NCI-H2196 treated with DMSO at 0.1 percent for 48 hours (cell line): ENCODE results near the gene PCDH1.

Experiments
- DNase-seq: peaks from one replicate; lab custom pipeline; 2025; ENCODE audit not compliant: unreplicated experiment; lab: John Stamatoyannopoulos, UW

Gene PCDH1

DNA sequence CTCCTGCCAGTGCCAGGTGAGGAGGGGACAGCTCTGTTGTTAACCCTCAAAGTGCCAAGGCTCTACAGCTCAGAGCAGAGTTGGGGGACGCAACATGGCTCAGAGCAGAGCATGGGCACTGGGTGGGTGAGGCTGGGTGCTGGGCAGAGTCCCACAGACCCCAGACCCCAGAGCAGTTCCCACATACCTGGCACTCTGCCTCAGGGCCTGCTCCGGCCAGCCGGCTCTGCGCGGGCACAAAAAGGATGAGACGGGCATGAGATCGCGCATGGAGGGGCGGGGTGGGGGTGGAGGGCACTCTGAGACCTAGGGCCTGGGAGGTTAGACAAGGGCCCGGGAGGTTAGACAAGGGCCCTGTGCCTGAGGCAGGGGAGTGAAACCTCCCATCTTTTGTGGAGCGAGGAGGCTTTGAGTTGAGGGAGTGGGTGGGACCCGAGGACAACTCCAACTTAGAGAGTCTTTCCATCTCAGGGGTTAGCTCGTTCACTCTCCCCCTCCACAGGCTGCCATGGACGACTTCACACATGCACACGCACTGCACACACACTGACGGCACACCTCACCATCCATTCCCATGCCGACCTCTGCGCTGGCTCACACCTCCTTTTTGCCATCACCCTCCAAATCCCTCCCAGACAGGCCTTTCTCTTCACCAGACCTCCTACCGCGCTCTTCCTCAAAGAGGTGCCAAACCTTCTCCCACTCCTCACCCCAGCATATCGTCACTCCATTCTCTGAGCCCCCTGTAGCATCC, 22.0 kb downstream of the PCDH1 start:
- DNase-seq = no peak

DNA sequence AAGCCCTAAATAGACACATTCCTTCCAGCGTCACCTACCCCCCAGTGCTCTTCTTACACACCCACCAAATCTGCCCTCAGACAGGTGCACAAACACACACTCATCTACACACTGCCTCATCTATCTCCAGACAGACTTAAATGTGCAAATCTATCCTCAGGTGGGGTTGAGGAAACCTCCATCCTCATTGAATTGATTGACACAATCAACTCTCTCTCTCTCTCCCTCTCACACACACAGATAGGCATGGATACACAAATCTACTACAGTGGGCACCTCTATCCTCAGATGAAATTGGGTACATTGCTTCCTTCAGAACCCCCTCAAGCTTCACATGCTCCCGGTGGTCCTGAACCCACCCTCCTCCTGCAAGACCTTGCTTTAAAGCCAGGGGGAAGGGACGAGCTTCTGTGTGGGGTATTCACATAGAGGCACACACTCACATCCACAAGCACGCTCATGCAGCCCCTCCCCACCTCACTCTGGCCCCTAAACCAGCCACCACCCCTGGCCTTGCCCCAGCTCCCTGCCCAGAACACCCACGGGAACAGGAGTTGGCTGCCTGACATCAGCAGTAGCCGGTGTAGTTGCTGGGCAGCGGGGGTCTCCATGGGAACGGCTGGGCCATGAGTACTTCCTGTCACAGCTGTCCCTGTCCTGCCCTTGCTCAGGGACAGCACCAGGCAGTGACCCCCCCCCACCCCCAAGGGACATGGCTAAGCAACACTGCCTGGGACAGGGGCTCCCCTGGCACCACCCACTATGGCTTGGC, 22.8 kb downstream of the PCDH1 start:
- no peak for DNase-seq

DNA sequence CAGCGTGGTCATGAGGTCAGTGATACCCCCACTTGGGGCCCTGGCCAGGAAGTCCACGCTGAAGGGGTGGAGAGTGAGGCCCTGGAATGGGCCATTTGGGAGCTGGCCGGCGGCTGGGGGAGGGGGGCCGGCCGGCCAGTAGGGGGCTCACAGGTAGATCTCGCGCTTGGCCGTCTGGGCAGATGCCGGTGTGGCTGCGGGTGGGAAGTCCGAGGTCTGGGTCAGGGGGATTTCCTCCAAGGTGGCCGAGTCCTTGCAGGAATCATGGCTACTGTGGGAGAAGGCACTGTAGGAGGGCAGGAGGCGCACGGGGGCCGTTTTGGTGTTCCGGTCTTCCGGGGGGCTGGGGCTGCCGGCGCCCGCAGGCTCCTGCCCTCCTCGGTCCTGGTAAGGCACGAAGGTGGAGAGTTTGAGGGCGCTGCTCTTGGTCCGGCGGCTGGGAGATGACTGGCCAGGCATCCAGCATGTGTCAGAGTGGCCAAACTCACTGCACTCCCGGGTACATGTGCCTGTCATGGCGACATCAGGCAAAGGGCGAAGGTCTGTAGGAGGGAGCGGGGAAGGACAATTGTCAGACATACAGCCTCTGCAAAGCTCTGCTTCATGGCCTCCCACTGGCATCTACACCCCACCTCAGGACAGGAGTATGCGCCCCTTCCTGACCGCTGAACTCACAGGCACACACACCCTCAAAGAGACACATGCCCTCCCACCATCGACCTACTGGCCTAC, 24.1 kb downstream of the PCDH1 start:
- no peak for DNase-seq

DNA sequence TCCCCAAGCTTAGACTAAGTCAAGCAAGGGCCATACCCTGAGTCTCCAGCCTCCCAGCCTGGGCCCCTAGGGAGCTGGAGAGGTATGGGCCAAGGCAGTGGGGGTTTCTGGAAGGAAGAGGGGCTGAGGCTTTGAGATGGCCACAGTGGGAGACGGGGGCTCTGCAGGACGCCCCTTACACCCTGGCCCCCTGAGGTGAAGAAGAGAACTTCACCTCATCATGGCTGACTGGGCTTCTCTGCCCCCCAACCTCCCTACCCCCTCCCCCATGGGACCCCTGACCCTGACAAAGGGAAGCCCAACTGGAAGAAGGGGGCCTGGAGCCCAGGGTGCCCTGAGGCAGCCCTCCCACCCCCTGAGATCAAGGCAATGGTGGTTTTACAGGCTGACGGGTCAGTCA, 25.8 kb downstream of the PCDH1 start:
- no peak for DNase-seq

DNA sequence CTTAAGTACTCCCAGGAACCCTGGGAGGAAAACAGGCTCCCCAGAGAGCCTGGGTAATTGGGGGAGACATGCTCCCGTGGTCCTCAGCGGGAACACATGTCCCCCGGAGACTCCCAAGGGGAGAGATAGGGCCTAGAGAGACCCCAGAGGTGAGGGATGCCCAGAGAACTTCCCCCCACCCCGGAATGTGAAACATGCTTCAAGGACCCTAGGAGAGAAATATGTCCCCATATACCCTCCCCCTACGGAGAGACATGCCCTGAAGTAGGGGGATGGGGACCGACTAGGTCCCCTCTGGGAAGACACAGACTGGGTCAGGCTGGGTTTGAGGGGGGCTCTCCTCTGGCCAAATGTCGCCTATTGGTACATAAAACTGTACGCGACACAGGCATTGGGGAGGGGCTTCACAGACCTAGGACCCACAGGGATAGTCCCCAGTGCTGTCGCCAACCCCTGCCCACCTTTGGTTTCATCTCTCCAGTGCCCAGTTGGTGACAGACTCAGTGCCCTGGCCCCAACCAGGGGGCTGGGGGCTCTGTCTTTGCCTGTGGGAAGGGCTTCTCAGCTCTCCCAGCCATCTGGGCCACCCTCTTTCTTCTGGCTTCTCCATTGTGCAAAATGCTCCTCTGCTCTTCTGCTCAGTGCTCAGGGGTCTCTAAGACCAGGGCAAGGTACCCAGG, 26.9 kb downstream of the PCDH1 start:
- no peak for DNase-seq

DNA sequence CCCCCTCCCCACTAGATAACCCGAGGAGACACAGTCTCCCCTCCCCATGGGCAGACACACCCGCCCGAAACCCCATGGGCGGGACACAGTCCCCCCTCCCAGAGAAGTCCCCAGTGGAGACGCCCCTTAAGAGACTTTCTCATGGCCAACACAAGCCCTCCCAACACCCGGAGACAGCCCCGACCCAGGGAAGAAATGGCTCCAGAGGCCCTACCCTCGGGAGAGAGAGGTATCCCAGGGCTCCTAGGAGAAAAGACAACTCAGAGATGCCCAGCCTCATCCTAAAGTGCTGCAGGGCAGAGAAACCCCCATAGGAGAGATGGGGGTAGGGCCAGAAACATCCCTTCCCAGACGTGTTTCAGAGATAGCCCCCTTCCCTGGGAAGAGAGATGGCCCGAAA, 27.4 kb downstream of the PCDH1 start:
- no peak for DNase-seq

DNA sequence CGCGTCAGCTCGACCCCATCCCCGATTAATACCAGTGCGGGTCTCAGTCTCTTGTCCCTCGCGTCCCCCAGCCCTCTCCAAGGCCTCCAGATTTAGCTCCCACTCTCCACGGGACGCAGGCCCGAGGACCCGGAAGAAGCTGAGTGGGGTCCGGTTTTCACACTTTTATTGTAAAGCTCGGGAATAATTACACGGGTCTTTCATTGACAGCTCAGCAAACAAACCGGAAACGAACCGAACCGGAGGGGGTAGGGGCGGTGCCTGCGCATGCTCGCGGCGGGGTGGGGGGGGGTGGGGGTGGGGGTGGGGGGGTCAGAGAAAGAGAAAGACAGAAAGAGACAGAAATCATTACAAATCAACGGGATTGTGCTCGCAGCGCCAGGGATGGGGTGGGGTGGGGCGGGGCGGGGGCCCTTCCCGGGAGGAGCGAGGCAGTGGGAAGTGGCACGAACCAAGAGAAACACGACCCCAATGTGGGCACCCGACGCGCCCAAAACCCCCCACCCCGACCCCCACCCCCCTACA, 27.9 kb downstream of the PCDH1 start:
- peak; percentile 49 for DNase-seq

DNA sequence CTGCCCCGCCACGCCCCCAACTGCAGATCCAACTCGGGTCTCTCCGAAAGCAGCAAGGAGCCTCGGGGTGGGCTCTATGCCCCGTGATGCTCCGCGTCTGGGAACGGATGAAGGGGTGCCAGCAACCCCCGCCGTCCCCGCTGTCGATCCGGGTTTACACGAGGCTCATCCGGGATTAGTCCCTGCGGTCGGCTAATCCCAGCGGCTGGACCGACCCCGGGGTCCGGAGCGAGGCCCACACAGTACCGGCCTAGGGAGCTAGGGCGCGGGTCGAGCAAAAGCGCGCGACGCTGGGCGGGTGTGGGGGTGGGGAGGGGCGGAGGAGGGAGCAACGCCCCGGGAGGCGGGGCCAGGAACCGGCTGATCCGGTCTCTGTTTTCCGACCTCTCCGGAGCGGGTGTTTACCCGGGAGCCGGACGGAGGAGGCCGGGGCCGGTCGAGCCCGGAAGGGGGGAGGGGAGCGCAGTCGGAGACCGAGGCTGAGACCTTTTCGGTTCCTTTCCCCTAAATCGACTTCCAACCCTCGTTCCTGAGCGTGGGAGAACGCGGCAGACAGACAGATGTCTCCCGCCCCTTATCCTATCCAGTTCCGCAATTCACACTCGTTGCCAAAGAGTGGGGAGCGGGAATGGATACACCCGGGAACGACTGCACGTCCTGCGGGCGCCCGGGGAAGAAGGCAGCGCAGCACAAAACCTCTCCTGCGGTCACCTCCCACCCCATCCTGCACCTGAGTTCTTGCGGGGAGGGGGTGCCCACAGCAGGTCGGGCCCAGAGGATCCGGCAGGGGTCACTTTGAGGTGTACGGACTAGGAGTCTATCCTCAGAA, 28.6 kb downstream of the PCDH1 start:
- peak; percentile 84 for DNase-seq

DNA sequence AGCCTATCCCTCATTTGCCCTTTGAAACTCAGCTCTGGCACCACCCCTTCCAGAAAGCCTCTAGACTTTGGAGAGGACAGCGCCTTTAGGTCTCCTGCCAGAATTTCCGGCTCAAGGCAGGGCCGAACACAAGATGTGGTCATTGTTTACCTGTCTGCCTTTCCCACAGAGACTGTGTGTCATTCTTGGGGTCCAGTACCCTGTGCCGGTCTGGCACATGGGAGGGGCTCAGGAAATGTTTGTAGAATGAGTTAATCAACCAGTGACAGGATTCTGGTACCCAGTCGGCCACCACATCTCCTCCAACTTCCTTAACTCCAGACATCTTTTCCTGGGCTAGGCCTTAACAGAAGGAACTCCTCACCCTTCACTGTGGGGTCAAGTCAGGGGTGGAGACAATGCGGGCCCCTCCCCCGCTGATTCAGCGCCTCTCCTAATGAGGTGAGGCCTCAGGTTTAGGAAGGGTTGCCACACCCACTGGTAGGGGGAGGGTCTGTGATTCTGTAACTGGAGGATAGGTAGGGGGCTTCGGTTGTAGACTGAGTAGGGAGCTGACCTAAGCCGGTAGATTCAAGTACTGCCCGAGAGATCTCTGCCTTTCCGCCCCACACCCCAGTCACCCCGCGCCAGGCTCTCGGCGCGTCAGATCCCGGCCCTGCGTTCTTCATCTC, 29.3 kb downstream of the PCDH1 start:
- peak; percentile 79 for DNase-seq

DNA sequence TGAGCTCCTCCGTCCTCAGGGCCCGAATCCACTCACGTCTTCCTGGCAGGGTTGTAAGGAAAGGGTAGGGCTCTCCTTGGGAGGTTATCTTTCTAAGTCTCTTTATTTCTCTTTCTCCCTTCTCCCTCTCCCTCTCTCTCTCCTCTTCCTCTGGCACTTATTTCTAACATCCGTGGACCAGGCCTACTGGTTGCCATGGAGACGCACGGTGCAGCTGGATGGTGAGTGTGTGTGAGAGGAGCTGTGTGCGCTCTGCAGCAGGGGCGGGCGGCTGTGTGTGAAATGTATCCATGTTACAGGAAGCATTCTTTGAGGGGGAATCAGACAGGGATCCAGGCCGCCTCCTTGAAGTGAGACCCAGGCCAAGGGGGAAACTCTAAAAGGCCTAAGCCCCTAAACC, 32.2 kb downstream of the PCDH1 start:
- DNase-seq = peak; percentile 69

DNA sequence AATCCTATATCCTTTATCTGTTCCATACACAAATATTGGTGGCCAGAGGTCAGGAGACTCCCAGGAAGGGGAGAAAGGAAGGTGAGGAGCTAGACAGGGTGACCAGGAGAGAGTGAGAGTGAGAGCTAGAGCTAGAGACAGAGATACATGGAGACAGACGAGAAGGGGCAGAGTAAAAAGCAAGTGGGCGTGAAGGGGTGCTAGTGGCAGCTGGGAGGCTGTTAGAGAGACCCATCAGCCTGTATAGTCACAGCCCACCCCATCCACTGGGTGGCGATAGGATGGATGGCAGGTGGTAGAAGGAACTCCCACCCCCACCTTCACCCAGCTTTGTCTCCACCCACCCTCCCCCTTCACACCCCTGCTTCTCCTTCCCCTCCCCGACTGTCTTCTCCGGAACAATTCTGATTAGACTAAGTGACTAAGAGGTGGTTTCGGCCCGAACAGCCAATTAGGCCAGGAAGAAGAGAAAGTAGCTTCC, 32.8 kb downstream of the PCDH1 start:
- DNase-seq = no peak

DNA sequence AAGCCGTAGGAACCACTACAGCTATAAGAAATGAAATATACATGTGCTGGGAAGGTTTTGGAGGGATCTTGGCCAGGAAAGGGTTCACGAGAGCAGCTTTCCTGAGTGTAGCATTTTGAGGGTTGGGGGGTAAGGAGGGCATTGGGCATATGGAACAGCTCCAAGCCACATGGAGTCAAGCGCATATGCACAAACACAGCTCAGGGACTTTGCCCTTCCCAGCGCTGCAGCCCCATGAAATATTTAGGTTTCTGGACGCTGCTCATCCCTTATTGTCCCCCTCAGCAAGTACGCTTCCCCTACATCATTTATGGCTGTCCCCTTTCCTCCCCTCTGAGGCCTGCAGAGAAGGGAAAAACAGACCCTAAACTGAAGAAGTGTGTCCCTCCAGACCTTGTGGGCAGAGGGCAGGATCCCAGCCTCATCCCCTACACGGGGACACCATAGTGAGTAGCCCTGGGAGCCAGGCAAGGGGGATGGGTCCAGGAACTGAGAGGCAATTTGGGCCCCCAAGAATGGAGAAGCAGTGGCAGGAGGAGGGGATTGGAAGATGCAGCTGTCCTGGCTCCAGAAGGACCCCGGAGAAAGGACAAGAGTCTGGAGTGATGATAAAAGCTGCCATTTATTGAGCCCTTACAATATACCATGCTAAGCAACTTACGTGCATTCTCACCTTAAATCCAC, 33.7 kb downstream of the PCDH1 start:
- DNase-seq = no peak

DNA sequence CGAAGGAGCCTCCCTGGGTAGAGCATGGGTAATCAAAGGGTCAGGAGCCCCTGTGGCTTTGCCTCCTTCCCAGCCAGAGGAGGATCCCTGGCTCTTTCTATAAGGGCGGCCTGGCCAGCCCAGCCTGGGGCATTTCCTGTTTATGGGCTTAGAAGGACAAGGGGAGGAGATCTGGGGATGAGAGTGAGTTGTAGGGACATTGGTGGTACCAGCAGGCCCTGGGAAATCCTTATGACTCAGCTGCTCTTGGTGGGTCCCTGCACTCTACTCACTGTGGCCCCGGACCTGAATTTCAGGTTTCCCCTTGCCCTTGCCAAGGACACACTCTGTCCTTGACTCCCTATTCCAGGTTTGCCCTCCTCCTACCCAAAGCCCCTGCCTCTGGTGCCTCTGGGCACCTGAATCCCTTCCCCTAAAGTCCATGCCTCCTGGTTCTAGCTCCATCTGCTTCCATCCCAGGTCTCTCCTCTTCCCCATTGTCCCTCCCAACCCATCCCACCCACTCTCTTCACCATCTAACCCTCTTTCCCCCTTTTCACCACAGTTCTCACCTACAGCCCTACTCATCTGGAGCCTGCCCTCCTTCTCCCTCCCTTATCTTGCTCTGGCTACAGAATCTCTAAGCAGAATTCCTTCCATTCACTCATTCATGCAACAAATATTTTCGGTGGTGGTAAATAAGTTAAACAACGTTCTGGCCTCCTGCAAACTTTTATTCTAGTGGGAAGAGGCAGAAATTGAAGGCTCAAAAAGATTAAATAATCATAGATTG, 34.9 kb downstream of the PCDH1 start:
- no peak for DNase-seq

DNA sequence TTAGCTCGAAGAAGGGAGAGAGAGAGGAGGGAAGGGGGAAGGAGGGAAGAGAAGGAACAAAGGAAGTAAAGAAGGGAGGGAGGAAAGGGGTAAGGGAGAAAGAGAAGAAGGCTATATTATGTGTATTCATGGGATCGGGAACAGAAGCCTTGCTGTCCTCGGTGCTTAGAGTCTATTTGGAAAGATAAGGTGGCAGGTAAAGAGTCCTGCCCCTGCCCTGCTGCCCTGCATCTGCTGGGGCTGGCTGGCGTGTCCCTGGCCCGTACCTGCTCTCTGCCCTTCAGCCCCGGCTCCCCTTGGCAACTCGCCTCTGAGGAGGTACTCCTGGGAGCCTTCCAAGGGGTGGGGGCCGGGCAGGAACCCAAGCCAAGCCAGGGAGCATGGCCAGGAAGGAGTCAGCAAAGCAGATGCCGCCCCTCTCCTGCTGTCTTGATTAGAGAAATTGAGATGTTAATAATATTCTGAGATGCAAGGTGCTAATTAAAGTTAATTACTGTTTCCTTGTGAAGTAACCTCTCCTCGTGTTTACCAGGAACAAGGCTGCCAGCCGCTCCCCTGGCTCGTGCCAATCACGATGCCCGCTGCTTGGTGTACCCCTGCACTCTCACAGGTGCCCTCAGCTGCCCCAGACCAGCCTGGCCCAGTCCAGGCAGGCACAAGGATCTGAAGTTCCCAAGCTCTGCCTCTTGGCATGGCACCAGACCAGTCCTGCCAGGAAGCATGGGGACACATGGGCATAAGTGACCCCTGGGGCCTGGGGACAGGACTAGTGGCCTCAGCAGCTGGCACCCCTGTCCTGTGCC, 36.6 kb downstream of the PCDH1 start:
- peak; percentile 54 for DNase-seq

DNA sequence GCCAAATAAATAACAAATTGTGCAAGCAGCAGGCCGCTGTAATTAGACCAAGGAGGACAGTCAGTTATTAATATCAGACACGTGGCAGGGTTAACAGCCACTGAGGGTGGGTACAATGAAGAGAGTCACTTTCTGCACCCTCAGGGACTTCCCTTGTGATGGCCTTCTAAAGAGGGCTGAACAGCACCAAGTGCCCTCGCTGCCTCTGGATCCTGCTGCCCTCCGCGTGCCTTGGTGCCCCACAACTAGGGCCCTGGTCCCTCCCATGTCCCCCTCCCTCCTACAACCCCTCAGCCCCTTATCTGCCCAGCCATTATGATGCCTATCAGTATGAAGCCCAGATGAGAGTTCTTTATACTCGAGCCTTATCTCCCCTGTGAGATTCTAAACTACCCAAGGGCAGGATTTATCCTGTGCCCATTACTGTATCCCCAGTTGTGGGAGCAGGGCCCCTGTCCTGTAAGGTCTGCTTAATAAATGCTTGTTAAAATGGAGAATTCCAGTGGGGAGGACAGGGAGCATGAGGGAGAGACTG, 37.3 kb downstream of the PCDH1 start:
- DNase-seq = no peak

DNA sequence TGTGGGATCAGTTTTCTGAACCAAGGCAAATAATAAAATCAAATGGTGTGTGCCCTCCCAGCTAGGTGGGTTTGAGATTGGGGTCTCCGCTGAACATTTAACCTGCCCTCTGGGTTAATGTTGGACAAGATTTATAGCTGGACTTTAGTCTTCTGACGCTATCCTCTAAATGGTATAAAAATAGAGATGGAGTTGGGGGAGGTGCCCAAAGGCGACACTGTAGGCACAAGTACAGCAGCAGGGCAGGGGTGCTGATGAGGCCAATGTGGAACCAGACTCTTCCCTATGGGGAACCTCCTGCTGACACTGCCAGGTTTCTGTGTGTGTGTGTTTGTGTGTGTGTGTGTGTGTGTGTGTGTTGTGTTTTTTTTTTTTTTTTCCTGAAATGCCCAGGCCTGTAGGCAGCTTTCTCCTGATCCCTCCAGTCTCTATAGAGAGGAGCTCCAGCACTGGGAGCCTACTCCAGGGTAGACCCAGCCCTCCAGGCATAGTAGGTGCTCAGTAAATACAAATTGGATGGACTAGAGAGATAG, 37.9 kb downstream of the PCDH1 start:
- no peak for DNase-seq

DNA sequence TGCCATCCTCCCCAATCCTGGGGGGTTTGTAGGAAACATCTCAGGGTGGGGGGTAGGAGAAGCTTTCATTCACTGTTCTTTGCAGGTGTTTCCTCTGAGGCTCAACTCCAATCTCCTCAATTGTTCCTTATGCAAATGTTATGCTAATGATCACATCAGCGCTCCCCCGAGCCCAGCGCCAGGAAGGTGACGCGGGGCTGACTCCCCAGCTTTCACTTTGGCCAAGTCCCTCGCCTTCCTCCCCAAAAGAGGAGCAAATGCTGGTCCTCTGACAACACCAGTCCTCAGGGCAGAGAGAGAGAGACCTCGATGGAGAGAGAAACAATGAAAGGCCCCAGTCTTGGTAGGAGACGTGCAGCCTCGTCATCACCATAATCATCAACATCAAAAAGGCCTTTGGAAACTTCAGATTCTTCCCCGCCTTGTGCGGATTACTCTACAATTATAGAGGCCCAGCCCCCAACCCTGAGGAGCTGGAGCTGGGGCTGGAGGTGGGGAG, 39.1 kb downstream of the PCDH1 start:
- DNase-seq = no peak
